Ovary (tissue), 3 donors: ENCODE results near the gene NIN.

ENCODE experiments used
- EP300 ChIP-seq: sonication (generic); formaldehyde crosslinking; IDR thresholded peaks from one replicate; pipeline ENCODE4 v1.6.1; 2017; ENCODE audit warnings: antibody characterized with exemption
- POLR2A ChIP-seq: fragments of 450-650 bp; IDR thresholded peaks from one replicate; pipeline ENCODE4 v1.6.1; 2017; ENCODE audit warnings: antibody characterized with exemption, mild to moderate bottlenecking, moderate library complexity
- TF ChIP-seq, protein P1 (sequence below), 3 donors: fragments of 450-650 bp in 2 of 3; fragments of 200-600 bp in 1 of 3; IDR thresholded peaks; one replicate each; pipeline versions ENCODE4 v1.5.1 to v1.8.0; 2016 to 2022; ENCODE audit warnings: antibody characterized with exemption in 3 of 3, mild to moderate bottlenecking in 1 of 3
- donor health status: DM: no; HTN: no; CAD: no.

DNA sequence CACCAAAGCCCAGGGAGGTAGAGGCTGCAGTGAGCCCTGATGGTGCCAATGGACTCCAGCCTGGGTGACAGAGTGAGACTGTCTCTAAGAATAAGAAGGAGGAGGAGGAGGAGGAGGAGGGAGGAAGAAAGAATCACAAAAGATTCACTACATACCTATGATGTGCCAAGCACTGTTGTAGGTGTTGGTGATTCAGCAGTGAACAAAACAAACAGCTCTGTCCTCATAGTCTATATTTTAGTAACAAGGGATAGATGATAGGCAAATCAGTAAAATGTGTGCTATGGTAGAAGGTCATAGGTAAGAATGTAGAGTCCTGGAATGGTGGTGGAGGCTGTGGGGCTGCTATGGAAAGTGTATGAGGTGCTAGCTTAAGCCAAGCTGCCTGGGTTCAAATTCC is 22.9 kb upstream of the NIN start:
- TF ChIP-seq POLR2A (no peak), EP300 (no peak)
- TF ChIP-seq, protein P1, sequence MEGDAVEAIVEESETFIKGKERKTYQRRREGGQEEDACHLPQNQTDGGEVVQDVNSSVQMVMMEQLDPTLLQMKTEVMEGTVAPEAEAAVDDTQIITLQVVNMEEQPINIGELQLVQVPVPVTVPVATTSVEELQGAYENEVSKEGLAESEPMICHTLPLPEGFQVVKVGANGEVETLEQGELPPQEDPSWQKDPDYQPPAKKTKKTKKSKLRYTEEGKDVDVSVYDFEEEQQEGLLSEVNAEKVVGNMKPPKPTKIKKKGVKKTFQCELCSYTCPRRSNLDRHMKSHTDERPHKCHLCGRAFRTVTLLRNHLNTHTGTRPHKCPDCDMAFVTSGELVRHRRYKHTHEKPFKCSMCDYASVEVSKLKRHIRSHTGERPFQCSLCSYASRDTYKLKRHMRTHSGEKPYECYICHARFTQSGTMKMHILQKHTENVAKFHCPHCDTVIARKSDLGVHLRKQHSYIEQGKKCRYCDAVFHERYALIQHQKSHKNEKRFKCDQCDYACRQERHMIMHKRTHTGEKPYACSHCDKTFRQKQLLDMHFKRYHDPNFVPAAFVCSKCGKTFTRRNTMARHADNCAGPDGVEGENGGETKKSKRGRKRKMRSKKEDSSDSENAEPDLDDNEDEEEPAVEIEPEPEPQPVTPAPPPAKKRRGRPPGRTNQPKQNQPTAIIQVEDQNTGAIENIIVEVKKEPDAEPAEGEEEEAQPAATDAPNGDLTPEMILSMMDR (IDR thresholded peaks at IDR 0.05), result no peak
